OCI-M2 (cell line): ENCODE data around the gene GABRQ.

Experiments used
- DNase-seq: peaks from one replicate; lab custom pipeline; 2025; ENCODE audit not compliant: unreplicated experiment; lab: John Stamatoyannopoulos, UW

GABRQ gene

GRCh38 chrX:152637649-152638442 lies at the start of gene GABRQ:
Gene GABRQ (plus strand): TSS chrX:152637895. CDS start chrX:152638203, 308 bp downstream.
- DNase-seq, result no peak

- DNase-seq, result no peak
These were observed 49.5 kb upstream of the GABRQ start for GRCh38 chrX:152588206-152588605.

- no peak for DNase-seq
These were observed 36.7 kb upstream of the GABRQ start for GRCh38 chrX:152600853-152601633.

- DNase-seq, result no peak
These were observed 35.7 kb upstream of the GABRQ start for GRCh38 chrX:152601848-152602616.

- DNase-seq, result no peak
These were observed 22.9 kb upstream of the GABRQ start for GRCh38 chrX:152614791-152615190.

- no peak for DNase-seq
These were observed 17.8 kb upstream of the GABRQ start for GRCh38 chrX:152619897-152620296.

GRCh38 chrX:152632445-152633097 lies 5.1 kb upstream of the GABRQ start:
- no peak for DNase-seq

GRCh38 chrX:152635941-152636340 lies 1.8 kb upstream of the GABRQ start:
- DNase-seq, result no peak

- no peak for DNase-seq
These were observed 779 bp downstream of the GABRQ start for GRCh38 chrX:152638443-152638904.

GRCh38 chrX:152639426-152639825 lies 1.7 kb downstream of the GABRQ start:
- no peak for DNase-seq

- no peak for DNase-seq
These were observed 2.5 kb downstream of the GABRQ start for GRCh38 chrX:152640034-152640818.

GRCh38 chrX:152641256-152641875 lies 3.7 kb downstream of the GABRQ start:
- no peak for DNase-seq

GRCh38 chrX:152641996-152642395 lies 4.3 kb downstream of the GABRQ start:
- no peak for DNase-seq

- DNase-seq, result no peak
These were observed 5.4 kb downstream of the GABRQ start for GRCh38 chrX:152642931-152643564.

- no peak for DNase-seq
These were observed 9.3 kb downstream of the GABRQ start for GRCh38 chrX:152646961-152647360.

- DNase-seq, result no peak
These were observed 10.3 kb downstream of the GABRQ start for GRCh38 chrX:152647978-152648377.

GRCh38 chrX:152652060-152652459 lies 14.4 kb downstream of the GABRQ start:
- no peak for DNase-seq

GRCh38 chrX:152652467-152652866 lies 14.8 kb downstream of the GABRQ start:
- no peak for DNase-seq

- no peak for DNase-seq
These were observed 18.4 kb downstream of the GABRQ start for GRCh38 chrX:152656087-152656486.
